Measurements from ENCODE around the gene ATP13A4. TPM values are rescaled to one million over a fixed set of nuclear protein-coding genes. Genes with fewer than 3 reads are reported as not detected.
"Not testable (repeated sequence)": the region's sequence is repeated elsewhere in the genome, so short reads cannot be mapped to it uniquely, and the experiment has no call there.

ATP13A4 gene
- total RNA-seq, 1 donor from 2014 or later: 0.49 TPM

DNA sequence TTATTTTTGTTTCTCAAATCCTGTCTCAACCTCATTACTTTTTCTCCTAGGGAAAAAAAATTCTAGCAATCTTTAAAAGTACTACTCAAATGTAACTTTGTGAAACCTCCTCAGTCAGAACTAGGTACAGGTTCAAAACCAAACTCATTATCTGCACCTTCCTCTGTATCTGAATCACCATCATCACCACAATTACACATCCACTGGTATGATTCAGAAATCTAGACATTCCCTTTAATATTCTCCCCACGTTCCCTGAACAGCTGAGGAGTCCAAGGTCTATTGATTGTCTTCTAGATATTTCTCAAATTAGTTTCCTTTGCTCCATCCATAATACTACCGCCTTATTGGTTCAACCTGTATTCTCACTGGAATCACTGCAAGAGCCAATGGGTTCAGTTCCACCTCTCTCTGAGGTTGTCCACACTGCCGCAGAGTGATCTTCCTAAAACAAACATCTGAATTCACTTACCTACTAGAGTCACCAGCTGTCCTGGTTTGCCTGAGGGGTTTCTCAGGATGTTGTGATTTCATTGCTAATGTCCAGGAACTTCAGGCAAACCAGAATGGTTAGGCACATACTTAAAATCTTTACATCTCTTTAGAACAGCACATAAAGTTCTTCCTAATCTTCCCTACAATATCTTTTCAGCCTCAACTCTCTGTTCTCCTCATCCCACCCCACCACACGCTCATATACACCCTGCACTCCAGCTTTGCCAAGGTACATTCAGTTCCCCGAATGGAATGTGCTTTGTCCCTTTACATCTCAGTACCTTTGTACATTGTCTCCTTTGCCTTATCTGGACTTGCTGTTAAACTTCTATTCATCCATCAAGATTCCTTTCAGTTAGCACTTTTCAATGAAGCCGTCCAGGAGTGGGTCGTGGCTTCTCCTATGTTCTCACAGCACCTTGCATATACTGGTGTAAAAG, 24.2 kb downstream of the ATP13A4 start:
- Mint-ChIP-seq H3K4me3 (ENCODE audit: unreplicated experiment) (no peak overlapping the region), H3K27ac (ENCODE audit: unreplicated experiment) (no peak overlapping the region), H3K4me1 (ENCODE audit: unreplicated experiment) (no peaks in the 10 kb centered on the region), H3K36me3 (ENCODE audit: low read depth, unreplicated experiment) (no peaks in the 10 kb centered on the region), H3K27me3 (ENCODE audit: unreplicated experiment) (no peaks in the 10 kb centered on the region), H3K9me3 (ENCODE audit: unreplicated experiment) (no peaks in the 10 kb centered on the region)
- TF ChIP-seq CTCF (IDR thresholded peaks at IDR 0.05; ENCODE audit: unreplicated experiment): no peak
- DNase-seq (ENCODE audit: low spot score): no peak

- H3K27me3 Mint-ChIP-seq (ENCODE audit: unreplicated experiment); H3K36me3 Mint-ChIP-seq (ENCODE audit: low read depth, unreplicated experiment); H3K4me3 Mint-ChIP-seq (ENCODE audit: unreplicated experiment); DNase-seq (ENCODE audit: low spot score); H3K9me3 Mint-ChIP-seq (ENCODE audit: unreplicated experiment); H3K27ac Mint-ChIP-seq (ENCODE audit: unreplicated experiment); H3K4me1 Mint-ChIP-seq (ENCODE audit: unreplicated experiment): not testable (repeated sequence)
Observed at GRCh38 chr3:193526085-193526484, 28.6 kb downstream of the ATP13A4 start.

DNA sequence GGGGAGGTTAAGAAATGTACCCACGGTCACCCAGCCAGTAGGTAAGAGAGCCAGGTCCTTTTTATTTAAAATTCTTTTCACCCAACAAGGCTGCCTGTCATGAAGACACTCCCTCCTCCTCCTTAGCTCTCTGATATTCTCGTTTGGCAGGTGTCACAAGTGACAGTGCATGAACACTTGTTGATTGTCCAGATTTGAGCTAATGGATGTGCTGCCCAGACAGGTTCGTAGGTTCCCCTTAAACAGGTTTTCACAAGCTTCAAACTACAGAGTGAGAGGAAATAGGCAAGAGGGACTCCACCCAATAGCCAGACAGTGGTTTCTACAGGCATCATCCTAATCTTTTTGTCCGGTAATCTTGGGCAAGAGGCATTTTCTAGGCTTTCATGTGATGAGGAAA, 32.2 kb downstream of the ATP13A4 start:
- H3K4me1 Mint-ChIP-seq (ENCODE audit: unreplicated experiment): no peaks in the 10 kb centered on the region
- H3K27ac Mint-ChIP-seq (ENCODE audit: unreplicated experiment): no peak overlapping the region
- H3K36me3 Mint-ChIP-seq (ENCODE audit: low read depth, unreplicated experiment): no peaks in the 10 kb centered on the region
- H3K9me3 Mint-ChIP-seq (ENCODE audit: unreplicated experiment): no peaks in the 10 kb centered on the region
- no peak for DNase-seq (ENCODE audit: low spot score)
- no peak overlapping the region for H3K4me3 Mint-ChIP-seq (ENCODE audit: unreplicated experiment)
- TF ChIP-seq CTCF (IDR thresholded peaks at IDR 0.05; ENCODE audit: unreplicated experiment): no peak
- peaks cover 1% of the 10 kb centered on the region for H3K27me3 Mint-ChIP-seq (ENCODE audit: unreplicated experiment)

DNA sequence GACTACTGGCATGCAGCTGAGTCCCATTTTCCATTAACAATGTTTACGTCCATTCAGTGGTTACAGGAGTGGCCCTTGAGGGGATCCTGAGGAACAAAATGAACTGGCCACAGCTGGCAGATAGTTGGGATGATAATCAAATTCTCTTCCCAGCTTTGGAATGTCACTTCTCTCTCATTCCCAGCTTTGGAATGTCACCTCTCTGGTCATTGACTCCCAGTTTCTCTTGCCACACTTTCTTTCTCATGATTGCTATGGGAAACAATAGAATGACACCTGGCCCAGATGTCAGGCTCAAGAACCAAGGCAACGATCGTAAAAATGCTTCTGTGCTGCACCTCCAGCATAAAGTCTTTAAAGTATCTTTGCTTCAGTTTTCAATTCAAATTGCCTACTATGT, 34.0 kb downstream of the ATP13A4 start:
- DNase-seq (ENCODE audit: low spot score): no peak
- Mint-ChIP-seq H3K4me3 (ENCODE audit: unreplicated experiment) (no peak overlapping the region), H3K9me3 (ENCODE audit: unreplicated experiment) (no peaks in the 10 kb centered on the region), H3K4me1 (ENCODE audit: unreplicated experiment) (no peaks in the 10 kb centered on the region), H3K27ac (ENCODE audit: unreplicated experiment) (no peak overlapping the region), H3K36me3 (ENCODE audit: low read depth, unreplicated experiment) (no peaks in the 10 kb centered on the region), H3K27me3 (ENCODE audit: unreplicated experiment) (peaks cover 1% of the 10 kb centered on the region)
- TF ChIP-seq CTCF (IDR thresholded peaks at IDR 0.05; ENCODE audit: unreplicated experiment): no peak

GRCh38 chr3:193515966-193516365, 38.7 kb downstream of the ATP13A4 start:
- DNase-seq (ENCODE audit: low spot score): no peak
- Mint-ChIP-seq H3K27me3 (ENCODE audit: unreplicated experiment) (peaks cover 1% of the 10 kb centered on the region), H3K27ac (ENCODE audit: unreplicated experiment) (no peak overlapping the region), H3K36me3 (ENCODE audit: low read depth, unreplicated experiment) (no peaks in the 10 kb centered on the region), H3K4me1 (ENCODE audit: unreplicated experiment) (peaks cover 7% of the 10 kb centered on the region), H3K4me3 (ENCODE audit: unreplicated experiment) (no peak overlapping the region), H3K9me3 (ENCODE audit: unreplicated experiment) (no peaks in the 10 kb centered on the region)
- TF ChIP-seq CTCF (IDR thresholded peaks at IDR 0.05; ENCODE audit: unreplicated experiment): no peak
